ENCODE data around the gene MTHFSD. TPM values are rescaled to one million over a fixed set of nuclear protein-coding genes. Genes with fewer than 3 reads are reported as not detected.

Gene MTHFSD
- polyA plus RNA-seq, 4 donors = 25.1 to 30.2 (median 26.7) TPM

GRCh38 chr16:86504315-86505184, 50.5 kb downstream of the MTHFSD start:
- DNase-seq (ENCODE audit: low read depth in 4 of 4, low spot score in 3 of 4) = no peak

GRCh38 chr16:86503830-86504229, 51.2 kb downstream of the MTHFSD start:
- no peak for DNase-seq (ENCODE audit: low read depth in 4 of 4, low spot score in 3 of 4)

- DNase-seq (ENCODE audit: low read depth in 4 of 4, low spot score in 3 of 4) = no peak
Observed at GRCh38 chr16:86502856-86503748, 51.9 kb downstream of the MTHFSD start.

- DNase-seq (ENCODE audit: low read depth in 4 of 4, low spot score in 3 of 4) = no peak
Observed at GRCh38 chr16:86501989-86502855, 52.8 kb downstream of the MTHFSD start.

- DNase-seq (ENCODE audit: low read depth in 4 of 4, low spot score in 3 of 4) = no peak
Observed at GRCh38 chr16:86500708-86501510, 54.1 kb downstream of the MTHFSD start.

- DNase-seq (ENCODE audit: low read depth in 4 of 4, low spot score in 3 of 4) = no peak
Observed at GRCh38 chr16:86499889-86500707, 54.9 kb downstream of the MTHFSD start.

GRCh38 chr16:86499440-86499786, 55.6 kb downstream of the MTHFSD start:
- DNase-seq (ENCODE audit: low read depth in 4 of 4, low spot score in 3 of 4) = no peak

GRCh38 chr16:86498671-86499439, 56.2 kb downstream of the MTHFSD start:
- DNase-seq (ENCODE audit: low read depth in 4 of 4, low spot score in 3 of 4) = no peak

- DNase-seq (ENCODE audit: low read depth in 4 of 4, low spot score in 3 of 4) = no peak
Observed at GRCh38 chr16:86498155-86498670, 56.8 kb downstream of the MTHFSD start.

- no peak for DNase-seq (ENCODE audit: low read depth in 4 of 4, low spot score in 3 of 4)
Observed at GRCh38 chr16:86497551-86498021, 57.4 kb downstream of the MTHFSD start.

GRCh38 chr16:86496929-86497461, 58.0 kb downstream of the MTHFSD start:
- DNase-seq (ENCODE audit: low read depth in 4 of 4, low spot score in 3 of 4) = no peak

- DNase-seq (ENCODE audit: low read depth in 4 of 4, low spot score in 3 of 4) = no peak
Observed at GRCh38 chr16:86496262-86496928, 58.6 kb downstream of the MTHFSD start.

- no peak for DNase-seq (ENCODE audit: low read depth in 4 of 4, low spot score in 3 of 4)
Observed at GRCh38 chr16:86495756-86496261, 59.2 kb downstream of the MTHFSD start.

- DNase-seq (ENCODE audit: low read depth in 4 of 4, low spot score in 3 of 4) = no peak
Observed at GRCh38 chr16:86495357-86495701, 59.7 kb downstream of the MTHFSD start.

GRCh38 chr16:86494565-86495356, 60.3 kb downstream of the MTHFSD start:
- DNase-seq (ENCODE audit: low read depth in 4 of 4, low spot score in 3 of 4) = no peak

GRCh38 chr16:86494039-86494564, 60.9 kb downstream of the MTHFSD start:
- DNase-seq (ENCODE audit: low read depth in 4 of 4, low spot score in 3 of 4) = no peak

Data from right renal pelvis (tissue), 4 donors.